Measurements from ENCODE around the gene PNPLA7.

The PNPLA7 gene

DNA sequence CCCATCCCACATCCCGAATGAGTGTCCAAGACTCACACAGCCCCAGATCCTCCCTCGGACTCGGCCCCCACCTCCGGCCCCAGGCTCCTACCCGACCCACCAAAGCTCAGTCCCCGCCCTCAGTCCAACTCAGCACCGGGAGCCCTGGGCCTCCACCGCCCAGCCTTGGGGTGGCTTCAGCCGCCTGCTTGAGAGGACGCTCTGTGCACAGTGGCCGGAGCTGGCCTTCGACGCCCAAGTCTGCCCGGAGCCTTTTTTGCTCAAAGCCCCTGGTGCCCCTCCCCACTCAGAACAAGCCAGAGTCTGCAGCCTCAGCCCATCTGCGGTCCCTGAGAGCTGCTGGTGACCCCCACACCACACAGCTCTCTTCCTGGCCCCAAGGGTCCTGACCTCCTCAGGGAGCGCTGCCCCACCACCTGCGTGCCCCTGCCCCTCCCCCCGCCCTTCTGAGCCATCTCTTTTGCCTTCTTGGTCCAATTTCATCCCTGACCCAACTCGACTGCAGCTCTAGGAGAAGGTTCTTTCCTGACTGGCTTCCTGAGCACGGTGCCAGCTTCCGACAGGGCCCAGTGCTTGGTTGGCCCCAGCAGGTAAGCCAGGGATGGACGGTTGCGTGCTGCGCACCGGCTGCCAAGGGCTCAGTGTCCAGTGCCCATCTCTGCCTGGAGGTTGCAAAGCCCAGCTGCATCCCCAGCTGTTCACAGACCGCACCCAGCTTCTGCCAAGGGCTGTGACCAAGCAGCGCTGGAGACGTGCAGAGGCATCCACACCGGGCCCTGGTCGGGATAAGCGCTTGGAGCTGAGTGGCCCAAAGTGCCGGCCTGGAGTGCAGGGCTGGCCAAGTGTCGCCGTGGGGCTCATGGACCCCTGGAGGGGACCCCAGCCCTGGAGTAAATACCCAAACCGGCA lies 63.4 kb downstream of the PNPLA7 start:
- no peak for DNase-seq (ENCODE audit: low read depth)
- no peak for TF ChIP-seq CTCF (IDR thresholded peaks at IDR 0.05; ENCODE audit: control insufficient read depth, extremely low read depth, insufficient read depth)
- H3K4me3 ChIP-seq (ENCODE audit: low read depth, low read length), result peak overlapping the region; percentile 35

- DNase-seq (ENCODE audit: low read depth), result no peak
- no peak overlapping the region for H3K4me3 ChIP-seq (ENCODE audit: low read depth, low read length)
- TF ChIP-seq CTCF (IDR thresholded peaks at IDR 0.05; ENCODE audit: control insufficient read depth, extremely low read depth, insufficient read depth), result no peak
These were observed 64.1 kb downstream of the PNPLA7 start for GRCh38 chr9:137486141-137486490.

- no peak overlapping the region for H3K4me3 ChIP-seq (ENCODE audit: low read depth, low read length)
- peak; percentile 93 for DNase-seq (ENCODE audit: low read depth)
- TF ChIP-seq CTCF (IDR thresholded peaks at IDR 0.05; ENCODE audit: control insufficient read depth, extremely low read depth, insufficient read depth), result no peak
These were observed 64.7 kb downstream of the PNPLA7 start for GRCh38 chr9:137485343-137486140.

- H3K4me3 ChIP-seq (ENCODE audit: low read depth, low read length), result no peak overlapping the region
- DNase-seq (ENCODE audit: low read depth), result no peak
- no peak for TF ChIP-seq CTCF (IDR thresholded peaks at IDR 0.05; ENCODE audit: control insufficient read depth, extremely low read depth, insufficient read depth)
These were observed 65.5 kb downstream of the PNPLA7 start for GRCh38 chr9:137484551-137485315.

- no peak for TF ChIP-seq CTCF (IDR thresholded peaks at IDR 0.05; ENCODE audit: control insufficient read depth, extremely low read depth, insufficient read depth)
- H3K4me3 ChIP-seq (ENCODE audit: low read depth, low read length), result no peak overlapping the region
- peak; percentile 97 for DNase-seq (ENCODE audit: low read depth)
These were observed 68.0 kb downstream of the PNPLA7 start for GRCh38 chr9:137482094-137482781.

All from LNCaP clone FGC (cell line).